ENCODE results near the gene ESYT2. TPM values are rescaled to one million over a fixed set of nuclear protein-coding genes. Genes with fewer than 3 reads are reported as not detected.
A peak's percentile ranks its signal among the peaks of the same experiment; 100 is the strongest.

ESYT2 gene
- total and polyA plus RNA-seq, 2 of the 4 experiments (the other 2 are of a cell fraction) = 26.7 to 69.9 TPM

GRCh38 chr7:158856883-158857668 is 27.8 kb upstream of the ESYT2 start:
- H2BK5ac ChIP-seq (ENCODE audit: low read depth, low read length, poor library complexity, severe bottlenecking) = peak overlapping the region; percentile 51
- peak overlapping the region; percentile 94 for H2AK9ac ChIP-seq (replicated peaks; ENCODE audit: low read depth, low read length, poor library complexity)
- TF ChIP-seq USF2 (IDR thresholded peaks at IDR 0.05; ENCODE audit: low read depth, low read length) = no peak
- no peak for TF ChIP-seq ELK1 (IDR thresholded peaks at IDR 0.05; ENCODE audit: borderline replicate concordance, low read depth, low read length)
- TF ChIP-seq CHD1 (IDR thresholded peaks at IDR 0.05; ENCODE audit: low read depth, low read length) = no peak
- TF ChIP-seq SMC3 (IDR thresholded peaks at IDR 0.05; ENCODE audit: low read depth, low read length) = no peak
- no peak for TF ChIP-seq BHLHE40 (IDR thresholded peaks at IDR 0.05; ENCODE audit: low read depth, low read length)
- TF ChIP-seq CEBPB (IDR thresholded peaks at IDR 0.05; ENCODE audit: low read depth, low read length) = no peak
- TF ChIP-seq CTCF (conservative IDR thresholded peaks at IDR 0.05; ENCODE audit: low read depth, low read length) = no peak
- TF ChIP-seq RAD21 (IDR thresholded peaks at IDR 0.05; ENCODE audit: low read length) = no peak
- no peak overlapping the region; the same call in 1 of the 2 replicates for H3K18ac ChIP-seq (ENCODE audit: low read depth, low read length)
- no peaks in the 10 kb centered on the region for H3K9me3 ChIP-seq (ENCODE audit: control insufficient read depth, insufficient read depth, low read length)
- DNase-seq (no peak), ATAC-seq (ENCODE audit: low read depth) (peak; percentile 40)
- peak overlapping the region; percentile 99 for H2AFZ ChIP-seq (replicated peaks; ENCODE audit: low read length, poor library complexity)
- no peak overlapping the region for H2BK20ac ChIP-seq (ENCODE audit: low read depth, low read length)
- H3K27ac ChIP-seq (ENCODE audit: insufficient read depth, low read length) = peak overlapping the region; percentile 47
- H3K9me1 ChIP-seq (ENCODE audit: insufficient read depth, low read length) = no peaks in the 10 kb centered on the region
- H2BK15ac ChIP-seq (ENCODE audit: low read depth, low read length) = no peak overlapping the region
- no peak overlapping the region for H4K5ac ChIP-seq (ENCODE audit: low read depth, low read length)
- no peak overlapping the region for H2AK5ac ChIP-seq (ENCODE audit: low read depth, low read length)
- CTCF ChIA-PET = interaction anchor here (1.4 kb wide), 1 partner anchor 120 kb away, joined by 3 read pairs; no protein-coding TSS in a partner anchor
- peak overlapping the region; percentile 50 for H3K14ac ChIP-seq (replicated peaks; ENCODE audit: low read depth, low read length)
- no peak overlapping the region for H2BK120ac ChIP-seq (ENCODE audit: low read depth, low read length)
- no peak overlapping the region for H3K4ac ChIP-seq (ENCODE audit: low read depth, low read length)
- intact Hi-C loops (cut with micrococcal nuclease) (loop anchor here (1.0 to 2.0 kb wide), 2 partner anchors 28 to 152 kb away; partner anchors contain the start of genes ESYT2 and NCAPG2), dilution Hi-C loops (cut with HindIII; ENCODE audit: low sequenced_read_pairs, unreplicated experiment) (no loop called here), in situ Hi-C loops (cut with MboI; ENCODE audit: low sequenced_read_pairs) (no loop called here)
- H3K4me3 ChIP-seq (ENCODE audit: insufficient read depth, low read depth, low read length) = peak overlapping the region; percentile 69
- H4K20me1 ChIP-seq (ENCODE audit: insufficient read depth, low read length) = no peaks in the 10 kb centered on the region
- peaks cover 13 to 27% of the 10 kb centered on the region in 2 experiments for H3K79me1 ChIP-seq (ENCODE audit: low read depth in 1 of 2, low read length in 2 of 2)
- H4K8ac ChIP-seq (ENCODE audit: low read depth in 2 of 2, low read length in 2 of 2) = peak overlapping the region in 1 of 2 experiments; percentile 55; a peak in 2 of 4 replicates
- POLR2A ChIA-PET (ENCODE audit: unreplicated experiment) = no interaction called here
- H3K27me3 ChIP-seq (ENCODE audit: control insufficient read depth, insufficient read depth, low read length) = no peaks in the 10 kb centered on the region
- 0 out of 2 replicates have a peak, but pooled peaks cover 2% of the 10 kb centered on the region for H3K4me1 ChIP-seq (ENCODE audit: control insufficient read depth, insufficient read depth, low read length)
- no peaks in the 10 kb centered on the region for H3K36me3 ChIP-seq (ENCODE audit: control insufficient read depth, insufficient read depth, low read length)
- peak overlapping the region; percentile 29 for H3K9ac ChIP-seq (ENCODE audit: low read depth, low read length)
- H4K91ac ChIP-seq (ENCODE audit: insufficient read depth, low read depth, low read length) = no peak overlapping the region
- no TSS peak for BruUV-seq (replicated peaks)
- H3K4me2 ChIP-seq (ENCODE audit: low read depth, low read length) = peak overlapping the region; percentile 99
- WGBS, 2 experiments (ENCODE audit: extremely low coverage in 2 of 2, insufficient read length in 1 of 2) = no CpG with 5 or more reads among the region's 31 CpGs
- H3K56ac ChIP-seq (ENCODE audit: extremely low read depth, insufficient read depth, low read length) = no peak overlapping the region
- peak overlapping the region; percentile 85; the same call in 1 of the 2 replicates for H3K23ac ChIP-seq (ENCODE audit: low read depth, low read length)
